IPS-18a (cell line): ENCODE data around the gene TSHR.
"Not testable (repeated sequence)": the region's sequence is repeated elsewhere in the genome, so short reads cannot be mapped to it uniquely, and the experiment has no call there.

ENCODE experiments used
- H3K27ac ChIP-seq: one replicate; pipeline ENCODE4 v1.5.1; 2013; ENCODE audit warnings: low read length
- H3K27me3 ChIP-seq: one replicate; pipeline ENCODE4 v1.6.1; 2013; ENCODE audit warnings: mild to moderate bottlenecking, low read length; ENCODE audit not compliant: control insufficient read depth, insufficient read depth
- H3K36me3 ChIP-seq: one replicate; pipeline ENCODE4 v1.6.1; 2013; ENCODE audit warnings: low read depth, low read length; ENCODE audit not compliant: control insufficient read depth
- H3K4me1 ChIP-seq: one replicate; pipeline ENCODE4 v1.6.1; 2013; ENCODE audit warnings: low read depth, low read length; ENCODE audit not compliant: control insufficient read depth
- H3K4me3 ChIP-seq: one replicate; pipeline ENCODE4 v1.5.1; 2013; ENCODE audit warnings: low read length
- H3K9ac ChIP-seq: one replicate; pipeline ENCODE4 v1.6.1; 2013; ENCODE audit warnings: mild to moderate bottlenecking, low read length, moderate library complexity
- H3K9me3 ChIP-seq: one replicate; pipeline ENCODE4 v1.6.1; 2013; ENCODE audit warnings: low read depth, low read length; ENCODE audit not compliant: control insufficient read depth

The TSHR gene

DNA sequence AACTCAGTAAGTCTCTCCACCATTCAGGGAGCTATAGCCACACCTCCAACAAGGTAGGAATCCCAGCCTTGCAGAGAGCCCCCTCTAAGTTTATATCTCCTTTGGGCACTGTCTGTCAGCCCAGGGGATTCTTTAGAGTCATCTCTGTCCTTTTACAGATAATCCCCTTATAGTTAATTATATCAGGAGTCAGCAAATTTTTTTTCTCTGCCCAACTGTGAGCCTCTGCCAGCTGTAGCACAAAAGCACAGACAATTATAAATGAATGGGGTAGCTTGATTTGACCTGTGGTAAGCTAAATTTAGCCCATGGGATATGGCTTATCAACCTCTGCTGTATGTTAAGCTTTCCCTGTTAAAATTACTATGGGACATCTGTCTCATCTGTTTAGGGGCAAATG lies 22.1 kb upstream of the TSHR start:
- no peak overlapping the region for H3K27ac ChIP-seq

GRCh38 chr14:80933686-80934085 lies 21.7 kb upstream of the TSHR start:
- Histone ChIP-seq H3K27me3 (no peaks in the 10 kb centered on the region), H3K36me3 (no peaks in the 10 kb centered on the region), H3K27ac (no peak overlapping the region), H3K4me1 (no peaks in the 10 kb centered on the region), H3K4me3 (no peak overlapping the region), H3K9ac (no peak overlapping the region), H3K9me3 (no peaks in the 10 kb centered on the region)

More for the DNA sequence above, 22.1 kb upstream of the TSHR start:
- Histone ChIP-seq H3K4me1 (no peaks in the 10 kb centered on the region), H3K9me3 (no peaks in the 10 kb centered on the region), H3K36me3 (no peaks in the 10 kb centered on the region), H3K27me3 (no peaks in the 10 kb centered on the region), H3K4me3 (no peak overlapping the region), H3K9ac (no peak overlapping the region)

DNA sequence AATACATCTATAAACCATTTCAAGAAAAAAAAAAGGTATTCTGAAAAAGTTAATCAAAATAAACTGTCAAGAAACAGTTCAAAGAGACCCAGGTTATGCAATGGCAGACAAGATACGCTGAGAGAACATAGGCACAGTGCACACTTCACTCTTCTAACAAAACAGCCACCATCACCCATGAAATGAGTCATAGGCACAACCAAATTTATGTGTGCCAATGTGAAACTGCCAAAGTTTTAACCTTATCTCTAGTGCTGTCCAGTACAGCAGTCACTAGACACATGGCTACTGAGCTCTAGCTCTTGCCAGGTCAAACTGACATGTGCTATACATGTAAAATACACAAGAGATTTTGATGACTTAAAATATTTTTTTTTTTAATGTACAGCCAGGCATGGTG lies 15.3 kb upstream of the TSHR start:
- no peak overlapping the region for H3K4me3 ChIP-seq

GRCh38 chr14:80941241-80942185 lies 13.9 kb upstream of the TSHR start, which contains the start of gene CEP128:
Gene CEP128, minus strand, starts transcription at chr14:80941738.
- Histone ChIP-seq H3K4me3 (peak within 1 kb of the TSS; percentile 83), H3K27me3 (no peaks in the 10 kb centered on the region), H3K9me3 (no peaks in the 10 kb centered on the region), H3K9ac (peak within 1 kb of the TSS; percentile 63), H3K4me1 (no peaks in the 10 kb centered on the region), H3K36me3 (no peaks in the 10 kb centered on the region), H3K27ac (no peak within 1 kb of the TSS)

More for the DNA sequence above, 15.3 kb upstream of the TSHR start:
- H3K36me3 ChIP-seq = no peaks in the 10 kb centered on the region
- H3K9ac ChIP-seq = no peak overlapping the region
- no peak overlapping the region for H3K27ac ChIP-seq
- no peaks in the 10 kb centered on the region for H3K9me3 ChIP-seq
- H3K4me1 ChIP-seq = no peaks in the 10 kb centered on the region
- no peaks in the 10 kb centered on the region for H3K27me3 ChIP-seq

- Histone ChIP-seq H3K36me3 (no peaks in the 10 kb centered on the region), H3K4me1 (no peaks in the 10 kb centered on the region), H3K27ac (no peak overlapping the region), H3K9me3 (no peaks in the 10 kb centered on the region), H3K4me3 (peak overlapping the region; percentile 83), H3K27me3 (no peaks in the 10 kb centered on the region), H3K9ac (peak overlapping the region; percentile 30)
Observed at GRCh38 chr14:80942191-80942600, 13.2 kb upstream of the TSHR start.

GRCh38 chr14:80944861-80945617 lies 10.4 kb upstream of the TSHR start:
- Histone ChIP-seq H3K4me1 (no peaks in the 10 kb centered on the region), H3K9me3 (no peaks in the 10 kb centered on the region), H3K4me3 (no peak overlapping the region), H3K27ac (no peak overlapping the region), H3K9ac (no peak overlapping the region), H3K27me3 (no peaks in the 10 kb centered on the region), H3K36me3 (no peaks in the 10 kb centered on the region)

DNA sequence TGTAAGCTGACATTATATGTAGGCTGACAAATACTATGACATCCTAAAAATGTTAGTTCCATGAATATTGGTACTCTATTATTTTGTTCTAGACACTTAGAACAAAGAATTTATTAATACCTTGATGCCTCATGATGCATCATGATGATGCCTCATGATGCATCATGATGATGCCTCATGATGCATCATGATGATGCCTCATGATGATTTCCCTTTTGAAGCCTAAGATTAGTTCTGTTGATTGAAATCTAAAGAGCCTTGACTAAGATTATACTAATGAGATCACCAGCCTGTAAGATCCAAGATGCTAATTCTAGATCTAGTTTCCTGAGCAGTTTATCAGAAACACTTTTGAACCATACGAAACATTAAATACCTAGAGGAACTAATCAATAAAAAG lies 9.2 kb upstream of the TSHR start:
- Histone ChIP-seq H3K4me1 (no peaks in the 10 kb centered on the region), H3K36me3 (no peaks in the 10 kb centered on the region), H3K9ac (no peak overlapping the region), H3K4me3 (no peak overlapping the region), H3K9me3 (no peaks in the 10 kb centered on the region), H3K27me3 (no peaks in the 10 kb centered on the region), H3K27ac (no peak overlapping the region)

DNA sequence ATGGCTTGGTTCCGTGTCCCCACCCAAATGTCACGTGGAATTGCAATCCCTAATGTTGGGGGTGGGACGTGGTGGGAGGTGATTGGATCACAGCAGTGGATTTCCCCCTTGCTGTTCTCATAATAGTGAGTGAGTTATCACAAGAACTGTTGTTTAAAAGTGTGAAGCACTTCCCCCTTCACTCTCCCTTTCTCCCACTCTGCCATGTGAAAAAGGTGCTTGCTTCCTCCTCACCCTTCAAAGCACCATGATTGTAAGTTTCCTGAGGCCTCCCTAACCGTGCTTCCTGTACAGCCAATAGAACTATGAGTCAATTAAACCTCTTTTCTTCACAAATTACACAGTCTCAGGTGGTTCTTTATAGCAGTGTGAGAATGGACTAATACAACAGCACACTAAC lies 8.6 kb upstream of the TSHR start:
- no peak overlapping the region for H3K4me3 ChIP-seq
- H3K36me3 ChIP-seq = no peaks in the 10 kb centered on the region
- H3K9me3 ChIP-seq = no peaks in the 10 kb centered on the region
- H3K4me1 ChIP-seq = no peaks in the 10 kb centered on the region
- H3K27ac ChIP-seq = no peak overlapping the region
- no peaks in the 10 kb centered on the region for H3K27me3 ChIP-seq
- no peak overlapping the region for H3K9ac ChIP-seq

- no peaks in the 10 kb centered on the region for H3K9me3 ChIP-seq
- H3K36me3 ChIP-seq = no peaks in the 10 kb centered on the region
- no peak overlapping the region for H3K4me3 ChIP-seq
- no peak overlapping the region for H3K9ac ChIP-seq
- no peaks in the 10 kb centered on the region for H3K4me1 ChIP-seq
- H3K27ac ChIP-seq = no peak overlapping the region
- H3K27me3 ChIP-seq = no peaks in the 10 kb centered on the region
Observed at GRCh38 chr14:80948291-80948690, 7.1 kb upstream of the TSHR start.

DNA sequence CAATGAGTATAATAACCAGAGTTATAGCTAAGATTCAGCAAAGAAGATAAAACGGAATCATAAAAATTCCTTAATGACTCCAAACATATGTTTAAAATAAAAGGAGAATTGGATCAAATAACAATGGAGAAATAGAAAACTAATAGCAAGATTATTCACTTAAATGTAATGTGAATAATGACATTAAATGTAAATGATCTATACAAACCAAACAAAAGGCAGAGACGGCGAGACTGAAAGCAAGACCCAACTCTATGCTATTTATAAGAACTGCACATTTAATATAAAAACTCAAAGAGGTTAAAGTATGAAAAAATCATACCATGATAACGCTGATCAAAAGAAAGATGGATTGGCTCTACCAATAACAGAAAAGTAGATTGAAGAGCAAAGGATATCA lies 3.9 kb upstream of the TSHR start:
- no peak overlapping the region for H3K9ac ChIP-seq
- no peaks in the 10 kb centered on the region for H3K36me3 ChIP-seq

DNA sequence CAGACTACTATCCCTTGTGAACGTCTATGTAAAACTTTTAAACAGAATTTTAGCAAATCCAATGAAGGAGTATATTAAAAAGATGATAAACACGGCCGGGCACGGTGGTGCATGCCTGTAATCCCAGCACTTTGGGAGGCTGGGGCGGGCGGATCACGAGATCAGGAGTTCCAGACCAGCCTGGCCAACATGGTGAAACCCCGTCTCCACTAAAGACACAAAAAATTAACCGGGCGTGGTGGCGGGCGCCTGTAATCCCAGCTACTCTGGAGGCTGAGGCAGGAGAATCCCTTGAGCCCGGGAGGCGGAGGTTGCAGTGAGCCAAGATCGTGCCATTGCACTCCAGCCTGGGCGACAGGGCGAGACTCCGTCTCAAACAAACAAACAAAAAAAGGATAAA lies 2.2 kb upstream of the TSHR start:
- not testable (repeated sequence) for H3K9me3 ChIP-seq, H3K36me3 ChIP-seq, H3K4me1 ChIP-seq, H3K27ac ChIP-seq, H3K4me3 ChIP-seq, H3K9ac ChIP-seq
- H3K27me3 ChIP-seq = peaks cover 22% of the 10 kb centered on the region

More for the DNA sequence above, 3.9 kb upstream of the TSHR start:
- Histone ChIP-seq H3K9me3 (no peaks in the 10 kb centered on the region), H3K4me3 (no peak overlapping the region), H3K27ac (no peak overlapping the region), H3K27me3 (peaks cover 17% of the 10 kb centered on the region), H3K4me1 (no peaks in the 10 kb centered on the region)
